Keratinocyte (primary cell): ENCODE data around the gene ABHD8.

Source experiments
- CTCF ChIP-seq, 3 experiments: IDR thresholded peaks in 1 of 3; conservative IDR thresholded peaks in 1 of 3; optimal IDR thresholded peaks in 1 of 3; 2 replicates in 2 of 3; 3 replicates in 1 of 3; pipeline versions ENCODE3 to v1.5.1; 2011; ENCODE audit warnings: low read length in 3 of 3, mild to moderate bottlenecking in 3 of 3, moderate library complexity in 2 of 3, control low read depth in 1 of 3, inconsistent platforms in 1 of 3; ENCODE audit not compliant: insufficient read depth in 2 of 3; ENCODE audit errors: extremely low read depth in 1 of 3
- EZH2 ChIP-seq: IDR thresholded peaks from one replicate; pipeline ENCODE4 v1.6.1; 2012; ENCODE audit warnings: inconsistent platforms, mild to moderate bottlenecking, low read length, moderate library complexity

- no peak for TF ChIP-seq CTCF (optimal IDR thresholded peaks at IDR 0.05 in 1 of 3, IDR thresholded peaks at IDR 0.05 in 1 of 3, conservative IDR thresholded peaks at IDR 0.05 in 1 of 3; ENCODE audit: extremely low read depth in 1 of 3, insufficient read depth in 2 of 3, low read length in 3 of 3)
- TF ChIP-seq EZH2 = no peak
These were observed 19.6 kb upstream of the ABHD8 start for GRCh38 chr19:17322854-17323253.
